Measurements from ENCODE around the gene CAVIN2.
"Not testable (repeated sequence)": the region's sequence is repeated elsewhere in the genome, so short reads cannot be mapped to it uniquely, and the experiment has no call there.

The CAVIN2 gene

GRCh38 chr2:191800874-191801273 is 46.0 kb downstream of the CAVIN2 start:
- no peak for DNase-seq (ENCODE audit: low read depth in 2 of 2)

GRCh38 chr2:191799526-191799925 is 47.4 kb downstream of the CAVIN2 start:
- DNase-seq (ENCODE audit: low read depth in 2 of 2) = no peak

GRCh38 chr2:191797942-191798876 is 48.7 kb downstream of the CAVIN2 start:
- no peak for DNase-seq (ENCODE audit: low read depth in 2 of 2)

- DNase-seq (ENCODE audit: low read depth in 2 of 2) = no peak
Measured at GRCh38 chr2:191797500-191797899, 49.4 kb downstream of the CAVIN2 start.

GRCh38 chr2:191795715-191796114 is 51.2 kb downstream of the CAVIN2 start:
- DNase-seq (ENCODE audit: low read depth in 2 of 2) = no peak

GRCh38 chr2:191791953-191792560 is 54.8 kb downstream of the CAVIN2 start:
- no peak for DNase-seq (ENCODE audit: low read depth in 2 of 2)

- DNase-seq (ENCODE audit: low read depth in 2 of 2) = no peak
Measured at GRCh38 chr2:191790737-191791136, 56.2 kb downstream of the CAVIN2 start.

- no peak for DNase-seq (ENCODE audit: low read depth in 2 of 2)
Measured at GRCh38 chr2:191789796-191790195, 57.1 kb downstream of the CAVIN2 start.

- no peak for DNase-seq (ENCODE audit: low read depth in 2 of 2)
Measured at GRCh38 chr2:191786694-191787093, 60.2 kb downstream of the CAVIN2 start.

GRCh38 chr2:191785651-191786050 is 61.2 kb downstream of the CAVIN2 start:
- not testable (repeated sequence) for DNase-seq (ENCODE audit: low read depth in 2 of 2)

Measured in stimulated activated CD8-positive, alpha-beta memory T cell treated with anti-CD3 and anti-CD28 coated beads, Interleukin-2, amount 100 ng/mL, for 48 hours (primary cell).